ENCODE results near the gene ZNF20. TPM values are rescaled to one million over a fixed set of nuclear protein-coding genes. Genes with fewer than 3 reads are reported as not detected.

The ZNF20 gene
- total RNA-seq, 4 donors from 2014 or later: 1.3 to 5.8 (median 3.1) TPM

DNA sequence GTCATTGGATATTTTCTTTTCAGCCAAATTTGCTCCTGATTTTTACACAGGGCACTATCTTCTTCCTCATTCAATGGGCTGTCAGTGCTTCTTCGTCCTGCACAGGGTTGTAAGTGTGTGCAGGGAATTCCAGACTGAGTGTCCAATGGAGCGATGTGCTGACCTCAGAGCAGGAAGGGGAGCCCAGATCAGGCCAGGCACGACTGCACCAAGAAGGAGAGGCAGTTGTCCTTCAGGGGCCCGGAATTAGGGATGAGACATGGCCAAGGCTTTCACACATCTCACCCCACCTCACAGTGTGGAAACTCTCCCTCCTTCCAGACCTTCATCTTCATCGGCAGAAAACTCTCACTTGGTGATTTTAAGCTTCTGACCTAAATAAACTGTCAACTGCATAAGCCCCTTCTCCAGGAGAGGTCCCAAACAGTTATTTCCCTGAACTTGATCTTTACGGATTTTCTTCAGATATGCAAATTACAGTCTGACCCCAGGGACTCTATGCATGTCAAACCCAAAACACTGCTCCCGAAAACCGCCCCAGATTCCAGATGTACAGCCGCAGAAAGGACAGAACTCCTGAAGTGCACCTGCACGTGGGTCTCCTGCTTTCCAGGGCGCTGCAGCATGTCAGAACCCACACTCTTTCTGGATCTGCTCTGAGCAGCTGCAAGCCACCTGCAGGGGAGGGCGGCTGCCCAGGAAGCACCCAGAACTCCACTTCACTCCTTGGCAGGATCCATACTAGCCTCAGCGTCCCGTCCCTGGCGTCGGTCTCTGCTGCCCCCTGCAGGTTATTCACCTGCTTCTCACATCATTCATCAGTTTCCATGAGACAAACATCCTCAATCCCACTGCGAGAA is 625 bp upstream of the ZNF20 start:
- intact Hi-C loops (cut with DNase I): loop anchor here (1.0 to 5.0 kb wide), 5 partner anchors 49 to 258 kb away; partner anchors contain the start of gene ZNF763
- H3K4me1 ChIP-seq: peaks cover 17 to 34% (median 28%) of the 10 kb centered on the region in 4 donors
- no peaks in the 10 kb centered on the region for H3K27me3 ChIP-seq
- peak overlapping the region; percentile 81 to 93 (median 85) for H3K4me3 ChIP-seq
- peak; percentile 93 for DNase-seq (ENCODE audit: extremely low spot score)
- TF ChIP-seq POLR2A (IDR thresholded peaks at IDR 0.05; ENCODE audit: low read depth) (no peak), POLR2AphosphoS5 (IDR thresholded peaks at IDR 0.05) (peak; percentile 40 to 80)
- TF ChIP-seq, protein P1, sequence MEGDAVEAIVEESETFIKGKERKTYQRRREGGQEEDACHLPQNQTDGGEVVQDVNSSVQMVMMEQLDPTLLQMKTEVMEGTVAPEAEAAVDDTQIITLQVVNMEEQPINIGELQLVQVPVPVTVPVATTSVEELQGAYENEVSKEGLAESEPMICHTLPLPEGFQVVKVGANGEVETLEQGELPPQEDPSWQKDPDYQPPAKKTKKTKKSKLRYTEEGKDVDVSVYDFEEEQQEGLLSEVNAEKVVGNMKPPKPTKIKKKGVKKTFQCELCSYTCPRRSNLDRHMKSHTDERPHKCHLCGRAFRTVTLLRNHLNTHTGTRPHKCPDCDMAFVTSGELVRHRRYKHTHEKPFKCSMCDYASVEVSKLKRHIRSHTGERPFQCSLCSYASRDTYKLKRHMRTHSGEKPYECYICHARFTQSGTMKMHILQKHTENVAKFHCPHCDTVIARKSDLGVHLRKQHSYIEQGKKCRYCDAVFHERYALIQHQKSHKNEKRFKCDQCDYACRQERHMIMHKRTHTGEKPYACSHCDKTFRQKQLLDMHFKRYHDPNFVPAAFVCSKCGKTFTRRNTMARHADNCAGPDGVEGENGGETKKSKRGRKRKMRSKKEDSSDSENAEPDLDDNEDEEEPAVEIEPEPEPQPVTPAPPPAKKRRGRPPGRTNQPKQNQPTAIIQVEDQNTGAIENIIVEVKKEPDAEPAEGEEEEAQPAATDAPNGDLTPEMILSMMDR (IDR thresholded peaks at IDR 0.05): peak; percentile 91 to 96 (median 94)
- WGBS: 6% methylated on average over 17 of the region's 17 CpGs
- no peaks in the 10 kb centered on the region for H3K9me3 ChIP-seq
- H3K27ac ChIP-seq (replicated peaks in 1 of 4): peak overlapping the region; percentile 23 to 91 (median 88)
- H3K36me3 ChIP-seq: peaks cover 11 to 37% (median 26%) of the 10 kb centered on the region in 4 donors

DNA sequence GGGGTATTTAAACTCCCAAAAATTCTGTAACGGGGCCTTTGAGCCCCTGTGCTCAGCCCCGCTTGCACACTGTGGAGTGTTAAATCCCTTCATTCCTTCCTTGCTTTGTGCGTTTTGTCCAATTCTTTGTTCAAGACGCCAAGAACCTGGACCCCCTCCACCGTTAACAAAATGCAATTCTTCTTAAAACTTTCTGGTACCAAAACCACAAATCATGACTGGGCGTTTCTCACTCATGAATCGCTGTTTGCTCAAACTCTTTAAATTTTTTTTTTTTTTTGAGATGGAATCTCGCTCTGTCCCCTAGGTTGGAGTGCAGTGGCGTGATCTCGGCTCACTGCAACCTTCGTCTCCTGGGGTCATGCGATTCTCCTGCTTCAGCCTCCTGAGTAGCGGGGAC is 881 bp downstream of the ZNF20 start:
- no peak for DNase-seq (ENCODE audit: extremely low spot score)
- Histone ChIP-seq H3K9me3 (peaks cover 0 to under 1% (median 0%) of the 10 kb centered on the region in 4 donors), H3K27ac (replicated peaks in 1 of 4) (peak overlapping the region; percentile 82 to 91 (median 88)), H3K4me3 (peak overlapping the region; percentile 81 to 93 (median 85)), H3K36me3 (peaks cover 15 to 37% (median 26%) of the 10 kb centered on the region in 4 donors), H3K27me3 (no peaks in the 10 kb centered on the region), H3K4me1 (peaks cover 17 to 34% (median 28%) of the 10 kb centered on the region in 4 donors)
- 18% methylated on average over 13 of the region's 13 CpGs for WGBS
- intact Hi-C loops (cut with DNase I): no loop called here
- no peak for TF ChIP-seq POLR2AphosphoS5 (IDR thresholded peaks at IDR 0.05)
- TF ChIP-seq EP300 (IDR thresholded peaks at IDR 0.05): no peak
- no peak for TF ChIP-seq POLR2A (IDR thresholded peaks at IDR 0.05; ENCODE audit: low read depth)
- TF ChIP-seq, protein P1 (IDR thresholded peaks at IDR 0.05): no peak

- Histone ChIP-seq H3K9me3 (peaks cover 7 to 19% (median 15%) of the 10 kb centered on the region in 4 donors), H3K36me3 (peaks cover 34 to 52% (median 42%) of the 10 kb centered on the region in 4 donors), H3K27ac (replicated peaks in 1 of 4) (no peak overlapping the region), H3K4me1 (peaks cover 17 to 34% (median 28%) of the 10 kb centered on the region in 4 donors), H3K27me3 (no peaks in the 10 kb centered on the region), H3K4me3 (no peak overlapping the region)
- no peak for DNase-seq (ENCODE audit: extremely low spot score)
- WGBS: 73% methylated on average over 7 of the region's 7 CpGs
- TF ChIP-seq POLR2AphosphoS5 (IDR thresholded peaks at IDR 0.05): no peak
- TF ChIP-seq, protein P1 (IDR thresholded peaks at IDR 0.05): peak; percentile 15 to 32 (median 17)
- intact Hi-C loops (cut with DNase I): no loop called here
Observed at GRCh38 chr19:12137221-12137940, 2.8 kb downstream of the ZNF20 start.

GRCh38 chr19:12133069-12133468 is 7.1 kb downstream of the ZNF20 start:
- peaks cover 7 to 31% (median 21%) of the 10 kb centered on the region in 4 donors for H3K9me3 ChIP-seq
- no peaks in the 10 kb centered on the region for H3K27me3 ChIP-seq
- TF ChIP-seq, protein P1 (IDR thresholded peaks at IDR 0.05): no peak
- TF ChIP-seq EP300 (IDR thresholded peaks at IDR 0.05) (no peak), POLR2A (IDR thresholded peaks at IDR 0.05; ENCODE audit: low read depth) (no peak), POLR2AphosphoS5 (IDR thresholded peaks at IDR 0.05) (no peak)
- intact Hi-C loops (cut with DNase I): no loop called here
- no peak overlapping the region for H3K4me3 ChIP-seq
- DNase-seq (ENCODE audit: extremely low spot score): no peak
- no peak overlapping the region for H3K27ac ChIP-seq (replicated peaks in 1 of 4)
- peaks cover 40 to 57% (median 48%) of the 10 kb centered on the region in 4 donors for H3K36me3 ChIP-seq
- 94% methylated on average over 3 of the region's 3 CpGs for WGBS
- H3K4me1 ChIP-seq: peaks cover 0 to 8% (median 0%) of the 10 kb centered on the region in 4 donors
